ENCODE measurements around the gene STK40.

The STK40 gene

DNA sequence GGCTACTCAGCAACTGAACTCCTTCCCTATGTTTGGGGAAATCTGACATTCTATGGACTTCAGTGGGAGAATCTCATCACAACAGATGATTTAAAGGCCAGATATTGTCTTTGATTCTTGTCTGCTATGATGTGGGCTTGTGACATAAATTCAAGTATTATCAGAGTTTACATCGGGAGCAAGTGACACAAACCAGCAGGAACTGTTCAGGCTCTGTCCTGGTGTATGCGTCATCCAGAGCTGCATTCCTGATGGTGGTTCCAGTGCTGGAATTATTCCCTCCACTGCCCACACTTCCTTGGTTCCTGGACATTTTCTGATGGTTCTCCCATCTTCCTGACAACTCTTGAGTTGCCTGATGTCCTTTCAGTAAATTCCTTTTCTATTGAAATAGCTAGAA lies 22.8 kb upstream of the STK40 start:
- no peak for TF ChIP-seq ZBTB7A (IDR thresholded peaks at IDR 0.05; ENCODE audit: low read depth)
- TF ChIP-seq, protein P1, sequence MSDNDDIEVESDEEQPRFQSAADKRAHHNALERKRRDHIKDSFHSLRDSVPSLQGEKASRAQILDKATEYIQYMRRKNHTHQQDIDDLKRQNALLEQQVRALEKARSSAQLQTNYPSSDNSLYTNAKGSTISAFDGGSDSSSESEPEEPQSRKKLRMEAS (IDR thresholded peaks at IDR 0.05), result no peak
- no peak for TF ChIP-seq CREB1 (IDR thresholded peaks at IDR 0.05; ENCODE audit: low read depth)
- no peak for TF ChIP-seq NFIC (IDR thresholded peaks at IDR 0.05)
- TF ChIP-seq RAD21 (IDR thresholded peaks at IDR 0.05; ENCODE audit: low read depth), result no peak
- TF ChIP-seq CEBPB (IDR thresholded peaks at IDR 0.05), result no peak

DNA sequence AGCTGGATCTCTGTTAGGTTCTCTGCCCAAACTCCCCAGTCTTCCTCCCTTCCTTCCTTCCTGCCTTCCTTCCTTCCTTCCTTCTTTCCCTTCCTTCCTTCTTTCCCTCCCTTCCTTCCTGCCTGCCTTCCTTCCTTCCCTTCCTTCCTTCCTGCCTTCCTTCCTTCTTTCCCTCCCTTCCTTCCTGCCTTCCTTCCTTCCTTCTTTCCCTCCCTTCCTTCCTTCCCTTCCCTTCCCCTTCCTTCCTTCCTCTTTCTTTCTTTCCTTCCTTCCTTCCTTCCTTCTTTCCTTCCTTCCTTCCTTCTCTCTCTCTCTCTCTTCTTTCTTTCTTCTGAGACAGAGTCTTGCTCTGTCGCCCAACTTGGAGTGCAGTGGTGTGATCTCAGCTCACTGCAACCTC lies 20.7 kb upstream of the STK40 start:
- TF ChIP-seq, protein P2, sequence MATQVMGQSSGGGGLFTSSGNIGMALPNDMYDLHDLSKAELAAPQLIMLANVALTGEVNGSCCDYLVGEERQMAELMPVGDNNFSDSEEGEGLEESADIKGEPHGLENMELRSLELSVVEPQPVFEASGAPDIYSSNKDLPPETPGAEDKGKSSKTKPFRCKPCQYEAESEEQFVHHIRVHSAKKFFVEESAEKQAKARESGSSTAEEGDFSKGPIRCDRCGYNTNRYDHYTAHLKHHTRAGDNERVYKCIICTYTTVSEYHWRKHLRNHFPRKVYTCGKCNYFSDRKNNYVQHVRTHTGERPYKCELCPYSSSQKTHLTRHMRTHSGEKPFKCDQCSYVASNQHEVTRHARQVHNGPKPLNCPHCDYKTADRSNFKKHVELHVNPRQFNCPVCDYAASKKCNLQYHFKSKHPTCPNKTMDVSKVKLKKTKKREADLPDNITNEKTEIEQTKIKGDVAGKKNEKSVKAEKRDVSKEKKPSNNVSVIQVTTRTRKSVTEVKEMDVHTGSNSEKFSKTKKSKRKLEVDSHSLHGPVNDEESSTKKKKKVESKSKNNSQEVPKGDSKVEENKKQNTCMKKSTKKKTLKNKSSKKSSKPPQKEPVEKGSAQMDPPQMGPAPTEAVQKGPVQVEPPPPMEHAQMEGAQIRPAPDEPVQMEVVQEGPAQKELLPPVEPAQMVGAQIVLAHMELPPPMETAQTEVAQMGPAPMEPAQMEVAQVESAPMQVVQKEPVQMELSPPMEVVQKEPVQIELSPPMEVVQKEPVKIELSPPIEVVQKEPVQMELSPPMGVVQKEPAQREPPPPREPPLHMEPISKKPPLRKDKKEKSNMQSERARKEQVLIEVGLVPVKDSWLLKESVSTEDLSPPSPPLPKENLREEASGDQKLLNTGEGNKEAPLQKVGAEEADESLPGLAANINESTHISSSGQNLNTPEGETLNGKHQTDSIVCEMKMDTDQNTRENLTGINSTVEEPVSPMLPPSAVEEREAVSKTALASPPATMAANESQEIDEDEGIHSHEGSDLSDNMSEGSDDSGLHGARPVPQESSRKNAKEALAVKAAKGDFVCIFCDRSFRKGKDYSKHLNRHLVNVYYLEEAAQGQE (IDR thresholded peaks at IDR 0.05; ENCODE audit: low read depth), result no peak
- no peak for TF ChIP-seq FOXM1 (IDR thresholded peaks at IDR 0.05; ENCODE audit: borderline replicate concordance, low read depth)
- TF ChIP-seq, protein P1 (IDR thresholded peaks at IDR 0.05), result no peak
- no peak for TF ChIP-seq RAD21 (IDR thresholded peaks at IDR 0.05; ENCODE audit: low read depth)
- TF ChIP-seq ZBTB7A (IDR thresholded peaks at IDR 0.05; ENCODE audit: low read depth), result no peak
- no peak for TF ChIP-seq YY1 (IDR thresholded peaks at IDR 0.05; ENCODE audit: low read depth)
- no peak for TF ChIP-seq EGR1 (IDR thresholded peaks at IDR 0.05)
- TF ChIP-seq CREB1 (IDR thresholded peaks at IDR 0.05; ENCODE audit: low read depth), result no peak
- no peak for TF ChIP-seq NFIC (IDR thresholded peaks at IDR 0.05)
- no peak for TF ChIP-seq CEBPB (IDR thresholded peaks at IDR 0.05)
- TF ChIP-seq, protein P3, sequence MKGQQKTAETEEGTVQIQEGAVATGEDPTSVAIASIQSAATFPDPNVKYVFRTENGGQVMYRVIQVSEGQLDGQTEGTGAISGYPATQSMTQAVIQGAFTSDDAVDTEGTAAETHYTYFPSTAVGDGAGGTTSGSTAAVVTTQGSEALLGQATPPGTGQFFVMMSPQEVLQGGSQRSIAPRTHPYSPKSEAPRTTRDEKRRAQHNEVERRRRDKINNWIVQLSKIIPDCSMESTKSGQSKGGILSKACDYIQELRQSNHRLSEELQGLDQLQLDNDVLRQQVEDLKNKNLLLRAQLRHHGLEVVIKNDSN (IDR thresholded peaks at IDR 0.05), result no peak

DNA sequence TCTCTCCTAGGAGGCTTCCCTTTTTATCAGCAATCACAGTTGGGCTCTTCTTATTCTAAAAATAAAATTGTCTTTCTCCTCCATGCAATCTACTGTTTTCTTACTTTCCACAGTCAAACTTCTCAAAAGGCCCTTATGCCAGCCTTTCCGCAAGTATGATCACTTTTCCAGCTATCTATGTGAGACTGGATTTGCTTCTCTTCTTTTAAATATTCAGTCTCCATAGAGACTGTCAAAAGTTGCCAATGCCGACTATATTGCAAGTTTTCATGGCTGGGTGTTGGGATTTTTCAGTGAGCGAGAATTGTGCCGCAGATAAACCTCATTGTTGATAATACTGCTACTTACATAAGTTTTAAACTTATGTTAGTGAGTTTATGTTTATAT lies 16.8 kb upstream of the STK40 start:
- TF ChIP-seq TEAD4 (IDR thresholded peaks at IDR 0.05) (no peak), FOXM1 (IDR thresholded peaks at IDR 0.05; ENCODE audit: borderline replicate concordance, low read depth) (no peak), NFIC (IDR thresholded peaks at IDR 0.05) (no peak), CREB1 (IDR thresholded peaks at IDR 0.05; ENCODE audit: low read depth) (no peak), RAD21 (IDR thresholded peaks at IDR 0.05; ENCODE audit: low read depth) (no peak), YY1 (IDR thresholded peaks at IDR 0.05; ENCODE audit: low read depth) (no peak), ZBTB7A (IDR thresholded peaks at IDR 0.05; ENCODE audit: low read depth) (no peak), CEBPB (IDR thresholded peaks at IDR 0.05) (no peak)
- TF ChIP-seq, protein P2 (IDR thresholded peaks at IDR 0.05; ENCODE audit: low read depth), result no peak
- TF ChIP-seq, protein P1 (IDR thresholded peaks at IDR 0.05), result no peak

DNA sequence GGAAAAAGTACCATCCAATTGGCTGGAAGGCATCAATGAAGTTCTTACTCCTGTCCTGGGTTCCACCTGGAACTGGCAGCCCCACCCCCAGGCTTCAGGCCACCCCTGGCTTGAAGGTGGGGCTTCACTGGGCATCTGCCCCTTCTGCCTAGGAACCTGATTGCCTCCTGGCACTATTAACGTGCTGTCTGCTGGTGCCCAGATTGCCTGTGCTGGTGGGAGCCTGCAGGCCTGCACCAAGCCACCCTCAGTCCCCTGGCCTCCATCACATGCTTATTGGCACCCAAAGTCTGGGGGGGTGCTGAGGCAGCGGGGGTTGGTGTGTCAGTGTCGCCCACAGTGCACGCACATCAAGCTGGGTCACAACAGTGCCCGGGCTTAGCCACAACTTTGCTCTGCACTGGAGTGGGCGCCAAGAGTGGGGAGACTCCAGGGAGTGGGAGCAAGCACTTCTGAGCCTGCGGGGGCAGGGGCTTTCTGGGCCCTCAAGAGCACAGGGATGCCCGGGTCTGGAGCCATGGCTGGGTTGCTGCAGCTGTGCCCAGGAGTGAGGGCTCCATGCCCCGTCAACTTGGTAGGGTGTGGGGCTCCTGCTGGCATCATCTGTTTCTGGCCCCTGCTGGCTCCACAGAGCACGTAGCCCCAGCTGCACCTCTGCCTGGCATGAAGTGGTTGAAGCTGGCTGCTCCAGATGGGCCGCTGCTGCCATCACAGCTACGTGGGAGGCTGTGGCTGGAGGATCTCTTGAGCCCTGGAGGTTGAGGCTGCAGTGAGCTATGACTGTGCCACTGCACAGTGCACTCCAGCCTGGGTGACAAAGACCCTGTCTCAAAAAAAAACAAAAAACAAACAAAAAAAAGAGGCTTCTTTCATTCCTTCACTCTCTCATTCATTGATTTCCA lies 16.1 kb upstream of the STK40 start:
- TF ChIP-seq TAF1 (IDR thresholded peaks at IDR 0.05; ENCODE audit: low read depth), result no peak
- TF ChIP-seq EGR1 (IDR thresholded peaks at IDR 0.05), result no peak
- TF ChIP-seq CREB1 (IDR thresholded peaks at IDR 0.05; ENCODE audit: low read depth), result no peak
- TF ChIP-seq, protein P1 (IDR thresholded peaks at IDR 0.05), result no peak
- no peak for TF ChIP-seq RAD21 (IDR thresholded peaks at IDR 0.05; ENCODE audit: low read depth)
- no peak for TF ChIP-seq ZBTB7A (IDR thresholded peaks at IDR 0.05; ENCODE audit: low read depth)
- TF ChIP-seq, protein P3 (IDR thresholded peaks at IDR 0.05), result no peak
- TF ChIP-seq CEBPB (IDR thresholded peaks at IDR 0.05), result no peak
- no peak for TF ChIP-seq YY1 (IDR thresholded peaks at IDR 0.05; ENCODE audit: low read depth)
- no peak for TF ChIP-seq TCF12 (IDR thresholded peaks at IDR 0.05; ENCODE audit: low read depth)
- no peak for TF ChIP-seq EP300 (IDR thresholded peaks at IDR 0.05; ENCODE audit: borderline replicate concordance)
- TF ChIP-seq FOXM1 (IDR thresholded peaks at IDR 0.05; ENCODE audit: borderline replicate concordance, low read depth), result no peak
- TF ChIP-seq NFIC (IDR thresholded peaks at IDR 0.05), result no peak

DNA sequence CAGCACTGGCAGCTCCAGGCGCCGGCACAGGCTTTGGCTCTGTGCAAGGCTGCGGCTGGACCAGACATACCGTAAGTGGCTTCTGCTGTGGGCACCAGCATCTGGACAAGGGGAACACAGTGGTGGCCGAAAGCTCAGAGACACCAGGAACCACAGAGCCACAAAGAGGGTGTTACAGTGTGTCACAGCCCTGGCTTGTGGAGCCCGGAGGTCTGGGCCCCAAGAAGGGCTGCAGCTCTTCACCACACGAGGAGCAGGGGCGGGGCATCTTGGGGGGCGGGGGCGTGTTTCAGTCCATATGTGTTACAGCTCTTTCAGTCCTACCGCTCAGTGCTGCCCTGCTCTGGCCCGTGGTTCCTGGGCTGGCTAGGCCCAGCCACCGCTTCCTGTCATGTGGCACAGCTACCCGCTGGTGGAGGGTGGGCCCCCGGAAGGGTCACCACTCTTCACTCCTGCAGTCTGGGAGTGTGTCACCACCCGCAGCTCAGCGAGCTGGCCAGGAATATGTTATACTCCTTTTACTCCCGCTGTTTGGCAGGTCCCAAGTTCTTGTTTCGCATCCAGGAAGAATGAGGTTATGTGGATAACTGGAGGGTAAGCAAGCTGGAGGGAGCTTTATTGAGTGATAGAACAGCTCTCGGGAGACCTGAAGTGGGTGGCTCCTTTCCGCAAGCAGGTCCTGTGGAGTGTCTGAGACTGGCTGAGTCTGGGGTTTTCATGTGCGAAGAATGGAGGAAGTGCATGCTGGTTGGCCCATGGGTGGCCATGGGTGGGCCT lies 15.3 kb upstream of the STK40 start:
- TF ChIP-seq, protein P2 (IDR thresholded peaks at IDR 0.05; ENCODE audit: low read depth), result no peak
- TF ChIP-seq EP300 (IDR thresholded peaks at IDR 0.05; ENCODE audit: borderline replicate concordance), result no peak
- TF ChIP-seq, protein P1 (IDR thresholded peaks at IDR 0.05), result no peak
- TF ChIP-seq TAF1 (IDR thresholded peaks at IDR 0.05; ENCODE audit: low read depth), result no peak
- TF ChIP-seq RAD21 (IDR thresholded peaks at IDR 0.05; ENCODE audit: low read depth), result no peak
- no peak for TF ChIP-seq EGR1 (IDR thresholded peaks at IDR 0.05)
- no peak for TF ChIP-seq FOXM1 (IDR thresholded peaks at IDR 0.05; ENCODE audit: borderline replicate concordance, low read depth)
- no peak for TF ChIP-seq ZBTB7A (IDR thresholded peaks at IDR 0.05; ENCODE audit: low read depth)
- TF ChIP-seq TCF12 (IDR thresholded peaks at IDR 0.05; ENCODE audit: low read depth), result no peak
- TF ChIP-seq, protein P3 (IDR thresholded peaks at IDR 0.05), result no peak
- TF ChIP-seq YY1 (IDR thresholded peaks at IDR 0.05; ENCODE audit: low read depth), result no peak
